Coronary artery (tissue), 2 donors: Measurements from ENCODE around the gene BCAN.
A peak's percentile ranks its signal among the peaks of the same experiment; 100 is the strongest.

Experiments used
- DNase-seq: peaks from one replicate; pipeline ENCODE4 v3.0.0-alpha.2; 2017; ENCODE audit warnings: low spot score
- H3K27ac ChIP-seq, 2 donors: fragments of 200-600 bp; sonication (generic); one replicate each; pipeline ENCODE4 v1.5.1; 2016 to 2019
- H3K4me3 ChIP-seq: fragments of 200-600 bp; sonication (generic); 2 replicates; pipeline ENCODE4 v1.5.1; 2016; ENCODE audit warnings: mild to moderate bottlenecking, moderate library complexity
- CTCF ChIP-seq: fragments of 200-600 bp; sonication (generic); IDR thresholded peaks from one replicate; pipeline ENCODE4 v1.5.1; 2019; ENCODE audit warnings: antibody characterized with exemption

The BCAN gene

DNA sequence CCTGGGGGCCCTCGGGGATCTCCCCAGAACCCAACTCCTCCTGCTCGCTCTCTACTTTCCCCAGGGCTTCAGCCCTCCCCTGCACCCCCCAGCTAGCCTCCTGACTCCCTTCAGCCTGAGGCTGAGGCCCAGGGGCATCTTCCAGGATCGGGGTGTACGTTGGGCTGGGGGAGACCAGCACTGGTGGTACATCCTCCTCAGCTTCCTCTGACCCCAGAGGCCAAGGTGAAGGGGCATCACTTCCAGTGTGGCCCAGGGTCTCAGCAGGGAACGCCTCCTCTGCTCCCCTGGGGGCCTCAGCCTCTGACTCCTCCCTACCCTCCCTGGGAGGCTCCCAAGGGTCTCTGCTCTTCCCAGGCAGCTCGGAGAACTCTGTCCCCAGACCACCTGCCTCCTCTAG, 28.4 kb downstream of the BCAN start:
- H3K4me3 ChIP-seq: no peak overlapping the region
- no peak for DNase-seq

DNA sequence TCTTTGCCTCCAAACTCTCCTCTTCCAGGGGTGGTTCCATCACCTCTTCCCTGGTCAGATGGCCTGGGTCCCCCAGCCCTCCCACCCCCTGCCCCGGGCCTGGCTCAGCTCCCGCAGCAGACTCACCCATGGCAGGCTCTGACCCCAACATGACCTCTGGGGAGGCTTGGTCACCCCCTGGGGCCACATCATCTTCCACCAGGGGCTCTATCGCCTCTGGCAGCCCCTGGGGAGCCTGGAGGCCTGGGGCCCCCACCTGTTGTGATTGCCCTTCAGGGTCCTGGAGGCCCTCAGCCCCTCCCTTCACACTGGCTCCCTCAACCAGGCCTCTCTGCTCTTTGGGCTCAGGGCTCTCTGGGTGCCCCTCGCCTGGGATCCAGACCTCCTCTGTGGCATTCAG, 28.9 kb downstream of the BCAN start:
- DNase-seq: no peak
- no peak for TF ChIP-seq CTCF
- H3K4me3 ChIP-seq: no peak overlapping the region
- peak overlapping the region in 1 of 2 donors; percentile 37 for H3K27ac ChIP-seq

More for the DNA sequence above, 28.4 kb downstream of the BCAN start:
- H3K27ac ChIP-seq: peak overlapping the region in 1 of 2 donors; percentile 37
- no peak for TF ChIP-seq CTCF

- Histone ChIP-seq H3K27ac (no peak overlapping the region), H3K4me3 (no peak overlapping the region)
- no peak for TF ChIP-seq CTCF
- no peak for DNase-seq
Observed at GRCh38 chr1:156671804-156672203, 29.9 kb downstream of the BCAN start.

- Histone ChIP-seq H3K4me3 (peak overlapping the region; percentile 15), H3K27ac (peak overlapping the region in 1 of 2 donors; percentile 87)
- DNase-seq: no peak
Observed at GRCh38 chr1:156673387-156674121, 31.6 kb downstream of the BCAN start.

DNA sequence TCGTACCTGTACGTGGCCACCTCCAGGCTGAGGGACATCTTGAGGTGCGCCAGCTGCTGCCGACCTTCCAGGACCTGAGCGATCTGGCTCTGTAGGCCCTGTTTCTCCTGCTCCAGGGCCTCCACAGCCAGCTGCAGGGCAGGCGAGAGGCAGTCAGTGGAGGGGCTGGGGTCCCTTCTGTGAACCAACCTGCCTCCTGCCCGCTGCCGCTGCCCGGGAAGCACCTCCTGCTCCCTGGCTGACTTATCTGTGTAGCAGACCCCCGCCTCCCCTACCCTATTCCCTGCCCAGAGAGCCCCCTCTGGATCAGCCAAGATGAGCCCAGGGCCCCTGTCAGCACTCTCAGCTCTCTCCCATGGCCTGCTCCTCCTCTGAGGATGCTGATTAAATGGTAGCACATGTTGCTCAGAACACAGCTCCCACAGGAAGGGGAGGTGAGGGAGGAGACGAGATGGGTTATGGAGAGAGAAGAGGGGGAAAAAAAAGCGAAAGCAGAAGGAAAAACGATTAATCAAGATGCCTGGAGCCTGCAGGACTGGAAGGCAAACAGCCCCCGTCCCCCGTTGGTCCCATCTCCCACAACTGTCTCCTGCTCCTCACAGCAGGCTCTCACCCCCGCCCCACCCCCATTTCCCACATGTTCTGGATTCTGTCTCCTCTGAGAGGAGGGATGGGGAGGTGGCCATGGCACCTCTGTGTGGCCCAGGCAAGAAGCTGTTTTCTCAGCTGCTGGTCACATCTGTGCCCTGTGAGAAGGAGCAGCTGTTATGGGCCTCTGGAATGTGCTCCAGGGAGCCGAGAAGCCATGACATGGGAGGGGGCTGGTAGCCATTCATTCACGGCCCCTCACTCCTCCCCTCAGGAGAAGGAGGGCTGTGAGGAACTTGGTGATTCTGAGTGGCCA, 33.5 kb downstream of the BCAN start:
- peak overlapping the region; percentile 66 to 87 for H3K27ac ChIP-seq

More at GRCh38 chr1:156673387-156674121, 31.6 kb downstream of the BCAN start:
- no peak for TF ChIP-seq CTCF

DNA sequence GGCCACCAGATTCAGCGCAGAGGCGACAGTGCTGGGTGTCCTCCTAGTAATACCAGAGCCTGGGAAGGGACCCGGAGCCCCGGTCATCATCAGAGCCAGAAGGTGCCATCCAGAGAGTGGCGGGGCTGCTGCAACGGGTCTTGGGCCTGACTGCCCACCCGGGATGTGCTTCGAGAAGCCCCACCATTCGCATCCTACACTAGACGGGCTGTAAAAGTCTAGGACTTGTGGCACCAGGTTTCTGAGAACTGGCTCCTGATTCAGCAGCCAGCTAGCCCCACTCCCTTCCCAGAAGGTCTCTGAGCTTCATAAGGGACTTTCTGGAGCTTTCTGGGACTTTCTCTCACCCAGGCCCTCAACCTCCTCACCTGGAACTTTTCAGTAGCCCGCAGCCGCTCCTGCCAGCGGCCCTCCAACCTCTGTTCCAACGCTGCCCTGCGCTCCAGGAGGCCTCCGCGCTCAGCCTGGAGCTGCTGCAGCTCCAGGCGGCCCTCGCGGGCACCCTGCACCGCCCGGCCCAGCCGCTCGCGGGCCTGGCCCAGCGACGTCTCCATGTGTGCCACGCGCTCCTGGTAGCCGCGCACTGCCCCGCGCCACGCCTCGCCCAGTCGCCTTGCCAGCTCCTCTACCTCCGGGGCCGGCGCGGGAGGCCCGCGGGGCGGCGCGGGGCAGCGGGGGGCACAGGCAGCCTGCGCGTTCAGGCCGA, 34.4 kb downstream of the BCAN start:
- no peak for TF ChIP-seq CTCF
- H3K27ac ChIP-seq: peak overlapping the region; percentile 66 to 87
- H3K4me3 ChIP-seq: peak overlapping the region; percentile 79
- no peak for DNase-seq

More for the DNA sequence above, 33.5 kb downstream of the BCAN start:
- peak overlapping the region; percentile 79 for H3K4me3 ChIP-seq
- no peak for DNase-seq
- no peak for TF ChIP-seq CTCF
